Ramos (cell line): ENCODE measurements around the gene ITPKB.

ENCODE experiments used
- in situ Hi-C: fragments of 300-500 bp; cut with MboI; formaldehyde crosslinking; loops from one replicate; pipeline ENCODE4 v1.14.3; 2022; ENCODE audit warnings: low sequenced_read_pairs; ENCODE audit not compliant: unreplicated experiment

Gene ITPKB

GRCh38 chr1:226655251-226656163 lies 83.6 kb downstream of the ITPKB start:
- in situ Hi-C loops, result no loop called here

- in situ Hi-C loops, result no loop called here
Observed at GRCh38 chr1:226654668-226655055, 84.4 kb downstream of the ITPKB start.

- in situ Hi-C loops, result no loop called here
Observed at GRCh38 chr1:226654046-226654667, 84.9 kb downstream of the ITPKB start.

GRCh38 chr1:226653311-226653921 lies 85.7 kb downstream of the ITPKB start:
- in situ Hi-C loops, result no loop called here

- in situ Hi-C loops, result no loop called here
Observed at GRCh38 chr1:226652613-226653012, 86.5 kb downstream of the ITPKB start.

GRCh38 chr1:226651732-226652105 lies 87.4 kb downstream of the ITPKB start:
- in situ Hi-C loops, result no loop called here

- in situ Hi-C loops, result no loop called here
Observed at GRCh38 chr1:226651041-226651731, 87.9 kb downstream of the ITPKB start.

- in situ Hi-C loops, result no loop called here
Observed at GRCh38 chr1:226650236-226650841, 88.7 kb downstream of the ITPKB start.

- in situ Hi-C loops, result no loop called here
Observed at GRCh38 chr1:226649780-226650179, 89.3 kb downstream of the ITPKB start.

- in situ Hi-C loops, result no loop called here
Observed at GRCh38 chr1:226649244-226649643, 89.8 kb downstream of the ITPKB start.

GRCh38 chr1:226648421-226648820 lies 90.7 kb downstream of the ITPKB start:
- in situ Hi-C loops, result no loop called here

GRCh38 chr1:226647719-226648118 lies 91.4 kb downstream of the ITPKB start:
- in situ Hi-C loops, result no loop called here

GRCh38 chr1:226646870-226647449 lies 92.1 kb downstream of the ITPKB start:
- in situ Hi-C loops, result no loop called here

- in situ Hi-C loops, result no loop called here
Observed at GRCh38 chr1:226646026-226646869, 92.8 kb downstream of the ITPKB start.

- in situ Hi-C loops, result no loop called here
Observed at GRCh38 chr1:226645279-226645976, 93.7 kb downstream of the ITPKB start.

GRCh38 chr1:226644541-226645176 lies 94.4 kb downstream of the ITPKB start:
- in situ Hi-C loops, result no loop called here

GRCh38 chr1:226643611-226644540 lies 95.2 kb downstream of the ITPKB start:
- in situ Hi-C loops, result no loop called here
